IMR-90 (cell line): Measurements from ENCODE around the gene KLHL17.

ENCODE experiments used
- BHLHE40 ChIP-seq: fragments of 150-350 bp; IDR thresholded peaks from 2 replicates; pipeline ENCODE4 v1.6.1; 2016; ENCODE audit warnings: mild to moderate bottlenecking, low read depth, low read length
- TF ChIP-seq, protein P1 (sequence below): conservative IDR thresholded peaks from 2 replicates; pipeline ENCODE4 v1.5.1; 2012; ENCODE audit warnings: mild to moderate bottlenecking, low read depth, low read length, improper control_type of control experiment

DNA sequence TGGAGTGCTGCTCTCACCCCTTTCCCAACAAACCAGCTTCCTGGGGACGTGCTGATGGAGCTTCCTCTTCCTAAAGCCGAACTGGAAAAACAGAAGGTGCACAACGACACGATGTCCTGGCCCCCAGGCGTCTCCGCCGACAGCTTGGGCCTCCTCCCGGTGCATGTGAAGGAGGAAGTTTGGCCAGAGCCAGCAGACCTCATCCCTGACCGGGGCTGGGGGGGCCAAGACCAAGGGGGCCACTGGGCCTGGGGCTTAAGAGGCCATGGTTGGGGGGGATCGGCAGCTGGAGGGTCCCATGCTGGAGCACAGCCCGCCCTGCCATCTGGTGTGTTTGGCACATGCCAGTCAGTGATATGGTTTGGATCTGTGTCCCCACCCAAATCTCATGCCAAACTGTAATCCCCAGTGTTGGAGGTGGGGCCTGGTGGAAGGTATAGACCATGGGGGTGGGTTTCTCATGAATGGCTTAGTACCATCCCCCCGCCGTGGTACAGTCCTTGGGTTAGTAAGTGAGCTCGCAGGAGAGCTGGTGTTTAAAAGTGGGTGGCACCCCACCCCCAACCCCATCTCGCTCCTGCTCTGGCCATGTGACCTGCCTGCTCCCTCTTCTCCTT is 33.1 kb downstream of the KLHL17 start:
- no peak for TF ChIP-seq BHLHE40
- TF ChIP-seq, protein P1, sequence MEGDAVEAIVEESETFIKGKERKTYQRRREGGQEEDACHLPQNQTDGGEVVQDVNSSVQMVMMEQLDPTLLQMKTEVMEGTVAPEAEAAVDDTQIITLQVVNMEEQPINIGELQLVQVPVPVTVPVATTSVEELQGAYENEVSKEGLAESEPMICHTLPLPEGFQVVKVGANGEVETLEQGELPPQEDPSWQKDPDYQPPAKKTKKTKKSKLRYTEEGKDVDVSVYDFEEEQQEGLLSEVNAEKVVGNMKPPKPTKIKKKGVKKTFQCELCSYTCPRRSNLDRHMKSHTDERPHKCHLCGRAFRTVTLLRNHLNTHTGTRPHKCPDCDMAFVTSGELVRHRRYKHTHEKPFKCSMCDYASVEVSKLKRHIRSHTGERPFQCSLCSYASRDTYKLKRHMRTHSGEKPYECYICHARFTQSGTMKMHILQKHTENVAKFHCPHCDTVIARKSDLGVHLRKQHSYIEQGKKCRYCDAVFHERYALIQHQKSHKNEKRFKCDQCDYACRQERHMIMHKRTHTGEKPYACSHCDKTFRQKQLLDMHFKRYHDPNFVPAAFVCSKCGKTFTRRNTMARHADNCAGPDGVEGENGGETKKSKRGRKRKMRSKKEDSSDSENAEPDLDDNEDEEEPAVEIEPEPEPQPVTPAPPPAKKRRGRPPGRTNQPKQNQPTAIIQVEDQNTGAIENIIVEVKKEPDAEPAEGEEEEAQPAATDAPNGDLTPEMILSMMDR: no peak
